Measurements from ENCODE around the gene NPAS3.

Gene NPAS3

GRCh38 chr14:33163600-33163999 lies 224.9 kb downstream of the NPAS3 start:
- in situ Hi-C loops (cut with MboI; ENCODE audit: low sequenced_read_pairs): no loop called here

GRCh38 chr14:33165144-33165925 lies 226.7 kb downstream of the NPAS3 start:
- in situ Hi-C loops (cut with MboI; ENCODE audit: low sequenced_read_pairs): no loop called here

- in situ Hi-C loops (cut with MboI; ENCODE audit: low sequenced_read_pairs): no loop called here
Observed at GRCh38 chr14:33165926-33166289, 227.2 kb downstream of the NPAS3 start.

- in situ Hi-C loops (cut with MboI; ENCODE audit: low sequenced_read_pairs): no loop called here
Observed at GRCh38 chr14:33175951-33176350, 237.3 kb downstream of the NPAS3 start.

- in situ Hi-C loops (cut with MboI; ENCODE audit: low sequenced_read_pairs): no loop called here
Observed at GRCh38 chr14:33184587-33184986, 245.9 kb downstream of the NPAS3 start.

GRCh38 chr14:33186656-33187055 lies 248.0 kb downstream of the NPAS3 start:
- in situ Hi-C loops (cut with MboI; ENCODE audit: low sequenced_read_pairs): no loop called here

GRCh38 chr14:33188880-33189279 lies 250.2 kb downstream of the NPAS3 start:
- in situ Hi-C loops (cut with MboI; ENCODE audit: low sequenced_read_pairs): no loop called here

DNA sequence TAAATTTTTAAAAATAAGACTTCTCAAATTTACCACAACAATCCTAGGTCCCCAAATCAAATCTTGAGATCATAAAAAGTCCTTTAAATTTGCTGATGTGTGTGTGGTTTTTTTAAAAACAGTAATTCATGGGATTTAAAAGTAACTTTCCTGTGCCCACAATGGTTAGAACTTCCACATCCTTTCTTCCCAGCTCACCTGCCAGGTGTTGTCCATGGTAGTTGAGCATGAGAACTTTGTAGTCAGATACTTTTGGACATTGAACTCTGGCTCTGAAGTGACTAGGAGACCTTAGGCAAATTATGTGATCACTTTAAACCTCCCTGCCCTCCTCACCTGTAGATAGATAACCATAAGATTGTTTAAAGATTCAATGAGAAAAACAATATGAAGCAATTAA lies 253.2 kb downstream of the NPAS3 start:
- in situ Hi-C loops (cut with MboI; ENCODE audit: low sequenced_read_pairs): no loop called here

DNA sequence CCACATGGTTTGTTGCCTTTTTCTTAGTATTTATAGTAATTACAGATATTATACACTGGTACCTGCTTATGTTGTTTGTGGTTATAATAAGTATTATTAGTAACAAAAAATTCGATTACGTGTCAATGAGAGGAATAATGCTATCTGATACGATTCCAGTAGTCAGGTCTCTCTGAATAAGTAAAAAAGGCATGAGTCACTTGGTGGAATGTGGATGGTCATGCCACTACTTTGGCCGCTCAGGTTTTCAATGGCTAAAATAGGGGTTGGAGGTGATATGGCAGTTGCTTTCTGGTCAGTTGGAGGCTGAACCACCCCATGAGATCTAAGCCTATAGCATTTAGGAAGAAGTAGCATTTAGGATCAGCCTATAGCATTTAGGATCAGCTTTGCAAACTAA lies 255.9 kb downstream of the NPAS3 start:
- in situ Hi-C loops (cut with MboI; ENCODE audit: low sequenced_read_pairs): no loop called here

- in situ Hi-C loops (cut with MboI; ENCODE audit: low sequenced_read_pairs): no loop called here
Observed at GRCh38 chr14:33198684-33199083, 260.0 kb downstream of the NPAS3 start.

- in situ Hi-C loops (cut with MboI; ENCODE audit: low sequenced_read_pairs): no loop called here
Observed at GRCh38 chr14:33201116-33201515, 262.4 kb downstream of the NPAS3 start.

DNA sequence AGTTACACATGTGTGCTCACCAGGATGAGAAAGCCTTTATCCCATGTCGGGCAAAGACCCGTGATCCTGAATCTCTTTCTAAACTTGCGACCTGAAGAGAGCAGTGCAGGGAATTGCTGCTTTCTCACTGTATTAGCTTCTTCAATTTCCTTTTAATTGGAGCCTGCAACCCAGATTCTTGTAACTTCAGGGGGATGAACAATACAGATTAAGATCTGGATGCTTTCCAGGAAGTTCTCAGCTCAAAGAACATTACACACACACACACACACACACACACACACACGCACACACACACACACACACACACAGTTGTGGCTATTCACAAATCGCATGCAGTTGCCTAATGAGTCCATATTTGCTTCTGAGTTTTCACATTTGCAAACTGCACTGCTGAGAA lies 268.3 kb downstream of the NPAS3 start:
- in situ Hi-C loops (cut with MboI; ENCODE audit: low sequenced_read_pairs): no loop called here

GRCh38 chr14:33207467-33208017 lies 268.9 kb downstream of the NPAS3 start:
- in situ Hi-C loops (cut with MboI; ENCODE audit: low sequenced_read_pairs): no loop called here

- in situ Hi-C loops (cut with MboI; ENCODE audit: low sequenced_read_pairs): no loop called here
Observed at GRCh38 chr14:33210311-33210710, 271.6 kb downstream of the NPAS3 start.

- in situ Hi-C loops (cut with MboI; ENCODE audit: low sequenced_read_pairs): no loop called here
Observed at GRCh38 chr14:33218026-33218425, 279.3 kb downstream of the NPAS3 start.

DNA sequence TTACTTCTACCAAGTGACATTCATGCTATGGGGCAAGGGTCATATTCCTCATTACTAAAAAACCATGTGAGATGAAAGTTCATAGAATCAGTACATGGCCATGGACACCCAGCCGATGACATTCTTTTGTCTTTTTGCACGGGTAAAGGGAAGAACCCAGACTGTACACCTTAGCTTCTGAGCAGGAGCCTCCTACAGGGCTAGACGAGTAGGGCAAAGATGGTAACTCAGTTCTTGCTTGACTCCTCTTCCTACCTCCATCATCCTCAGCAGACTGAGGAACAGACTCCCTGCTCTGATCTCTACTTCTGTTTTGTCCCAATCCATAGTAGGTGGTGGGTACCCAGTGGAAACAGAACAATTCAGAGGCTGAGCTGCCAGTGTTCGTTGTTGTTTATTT lies 281.3 kb downstream of the NPAS3 start:
- in situ Hi-C loops (cut with MboI; ENCODE audit: low sequenced_read_pairs): no loop called here

GRCh38 chr14:33229269-33229929 lies 290.7 kb downstream of the NPAS3 start:
- in situ Hi-C loops (cut with MboI; ENCODE audit: low sequenced_read_pairs): no loop called here

- in situ Hi-C loops (cut with MboI; ENCODE audit: low sequenced_read_pairs): no loop called here
Observed at GRCh38 chr14:33230021-33230420, 291.3 kb downstream of the NPAS3 start.

GRCh38 chr14:33232031-33232430 lies 293.4 kb downstream of the NPAS3 start:
- in situ Hi-C loops (cut with MboI; ENCODE audit: low sequenced_read_pairs): no loop called here

DNA sequence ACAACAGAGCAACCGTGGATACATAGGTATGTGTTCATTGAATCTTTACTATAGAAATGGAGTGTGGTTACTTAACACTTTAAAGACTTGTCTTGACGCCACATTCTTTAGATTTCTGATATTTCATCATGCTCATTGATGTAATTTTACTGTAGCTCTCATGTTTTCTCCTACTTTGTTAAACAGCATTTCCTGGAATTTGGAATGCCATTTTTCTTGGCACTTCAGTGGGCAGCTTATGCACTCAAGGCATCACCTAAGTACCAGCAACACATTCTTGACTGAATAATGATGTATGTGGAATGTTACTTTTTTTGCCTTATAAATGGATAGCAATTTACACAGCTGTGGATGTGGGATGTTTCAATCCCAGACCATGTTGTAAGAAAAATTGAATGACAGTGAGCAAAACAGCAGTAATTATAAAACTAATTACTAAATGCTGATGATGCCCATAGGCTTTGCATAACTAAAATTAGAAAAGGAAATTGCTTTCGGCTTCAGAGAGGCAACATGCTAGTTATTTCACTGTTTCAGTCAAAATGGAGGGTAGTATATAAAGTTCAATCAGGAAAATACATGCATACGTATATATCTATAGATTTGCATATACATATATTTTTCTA lies 298.5 kb downstream of the NPAS3 start:
- in situ Hi-C loops (cut with MboI; ENCODE audit: low sequenced_read_pairs): no loop called here

GRCh38 chr14:33239465-33239864 lies 300.8 kb downstream of the NPAS3 start:
- in situ Hi-C loops (cut with MboI; ENCODE audit: low sequenced_read_pairs): no loop called here

DNA sequence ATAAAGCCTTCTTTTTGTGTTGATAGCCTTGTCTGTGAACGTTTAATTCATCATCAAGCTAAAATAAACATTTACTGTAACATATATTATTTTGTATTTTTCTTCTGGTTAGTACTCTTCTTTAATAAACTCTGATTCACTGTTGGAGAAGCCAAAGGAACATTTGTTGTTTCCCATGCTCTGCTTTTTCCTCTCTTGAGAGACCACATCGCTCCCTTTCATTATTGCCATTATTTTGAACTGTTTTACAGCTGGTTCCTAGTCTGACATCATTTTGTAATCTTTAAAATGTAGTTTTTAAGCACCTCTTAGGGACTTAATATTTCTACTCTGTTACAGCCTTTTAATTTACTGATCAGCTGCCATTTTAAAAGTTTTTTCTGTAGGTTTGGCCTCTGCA lies 301.8 kb downstream of the NPAS3 start:
- in situ Hi-C loops (cut with MboI; ENCODE audit: low sequenced_read_pairs): no loop called here
